GOT3 (cell line): ENCODE results near the gene PEAR1.
A peak's percentile ranks its signal among the peaks of the same experiment; 100 is the strongest.

Source experiments
- DNase-seq: peaks from one replicate; lab custom pipeline; 2025; ENCODE audit warnings: mixed read lengths; lab: John Stamatoyannopoulos, UW

Gene PEAR1

DNA sequence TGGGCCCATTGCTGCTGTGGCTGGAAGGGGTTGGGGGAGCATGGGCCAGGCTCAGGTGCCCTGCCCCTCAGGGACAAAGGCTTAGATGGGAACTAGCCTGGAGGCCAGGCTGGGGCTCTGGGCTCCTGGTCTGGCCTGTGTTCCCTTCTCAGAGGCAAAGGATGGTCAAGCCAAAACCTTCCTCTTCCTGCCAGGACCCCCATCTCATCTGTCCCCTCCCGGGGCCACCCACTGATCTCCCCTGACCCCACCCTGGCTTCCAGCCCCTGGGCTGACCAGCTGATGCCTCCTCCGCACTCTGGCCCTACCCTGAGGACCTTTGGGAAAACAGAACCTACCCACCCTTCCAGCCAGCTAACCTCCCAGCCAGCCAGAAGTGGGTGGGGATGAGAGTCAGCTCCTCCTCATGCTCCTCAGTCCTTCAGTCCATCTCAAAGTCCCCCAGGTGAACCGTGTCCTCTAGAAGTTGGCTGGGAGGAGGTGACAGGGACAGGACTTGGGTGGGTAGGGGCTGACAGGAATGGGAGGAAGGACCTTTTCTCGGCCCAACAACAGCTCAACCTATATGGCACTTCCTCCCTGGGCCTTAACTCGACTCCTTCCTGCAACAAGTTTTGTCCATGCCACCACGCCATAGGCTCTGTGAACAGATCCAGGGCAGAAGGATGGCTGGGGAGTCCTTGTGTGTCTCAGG lies 7.5 kb downstream of the PEAR1 start:
- no peak for DNase-seq

DNA sequence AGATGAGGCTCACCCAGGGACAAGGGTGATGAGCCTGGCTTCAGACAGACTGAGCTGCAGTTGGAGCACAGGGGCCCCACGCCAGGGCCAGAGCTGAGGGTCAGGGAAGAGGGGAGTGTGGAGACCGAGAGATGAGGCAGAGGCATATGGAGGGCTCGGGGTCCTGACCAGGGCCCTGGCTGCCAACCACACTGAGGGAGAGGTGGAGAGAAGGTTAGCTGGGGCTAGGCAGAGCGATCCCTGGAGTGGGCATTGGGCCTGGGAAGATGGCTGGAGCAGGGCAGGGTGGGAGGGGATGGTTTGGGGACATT lies 8.0 kb downstream of the PEAR1 start:
- no peak for DNase-seq

GRCh38 chr1:156901966-156902915 lies 8.7 kb downstream of the PEAR1 start:
- DNase-seq = no peak

DNA sequence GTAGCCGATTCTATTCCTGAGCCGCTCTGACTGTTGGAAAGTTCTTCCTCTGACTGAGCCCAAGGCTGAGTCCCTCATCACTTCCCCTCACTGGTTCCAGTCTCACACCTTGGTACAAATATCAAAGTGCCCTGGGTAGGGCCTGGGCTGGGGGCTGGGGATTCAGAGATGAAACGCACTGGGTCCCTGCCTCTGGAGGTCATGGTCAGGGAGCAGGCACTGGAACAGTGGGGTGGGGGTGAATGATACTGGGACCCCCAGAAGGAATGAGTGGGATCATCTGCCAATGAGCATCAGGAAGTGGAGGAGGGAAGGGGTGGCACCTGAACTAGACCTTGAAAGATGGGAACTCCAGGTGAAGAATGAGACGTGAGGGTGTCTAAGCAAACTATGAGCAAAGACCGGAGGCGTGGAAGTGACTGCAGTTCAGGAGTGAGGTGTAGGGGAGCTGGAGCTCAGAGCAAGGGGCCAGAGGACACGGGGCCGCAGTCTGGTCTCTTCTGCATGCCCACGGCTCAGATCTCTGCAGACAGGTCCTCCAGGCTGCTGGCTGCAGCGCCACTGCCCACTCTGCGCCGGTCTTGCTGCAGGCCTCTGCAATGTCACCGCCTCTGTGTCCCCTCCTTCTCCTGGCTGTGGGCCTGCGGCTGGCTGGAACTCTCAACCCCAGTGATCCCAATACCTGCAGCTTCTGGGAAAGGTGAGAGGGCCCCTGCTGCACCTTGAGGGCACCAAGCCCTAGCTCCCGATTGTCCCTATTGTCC lies 10.0 kb downstream of the PEAR1 start:
- no peak for DNase-seq

DNA sequence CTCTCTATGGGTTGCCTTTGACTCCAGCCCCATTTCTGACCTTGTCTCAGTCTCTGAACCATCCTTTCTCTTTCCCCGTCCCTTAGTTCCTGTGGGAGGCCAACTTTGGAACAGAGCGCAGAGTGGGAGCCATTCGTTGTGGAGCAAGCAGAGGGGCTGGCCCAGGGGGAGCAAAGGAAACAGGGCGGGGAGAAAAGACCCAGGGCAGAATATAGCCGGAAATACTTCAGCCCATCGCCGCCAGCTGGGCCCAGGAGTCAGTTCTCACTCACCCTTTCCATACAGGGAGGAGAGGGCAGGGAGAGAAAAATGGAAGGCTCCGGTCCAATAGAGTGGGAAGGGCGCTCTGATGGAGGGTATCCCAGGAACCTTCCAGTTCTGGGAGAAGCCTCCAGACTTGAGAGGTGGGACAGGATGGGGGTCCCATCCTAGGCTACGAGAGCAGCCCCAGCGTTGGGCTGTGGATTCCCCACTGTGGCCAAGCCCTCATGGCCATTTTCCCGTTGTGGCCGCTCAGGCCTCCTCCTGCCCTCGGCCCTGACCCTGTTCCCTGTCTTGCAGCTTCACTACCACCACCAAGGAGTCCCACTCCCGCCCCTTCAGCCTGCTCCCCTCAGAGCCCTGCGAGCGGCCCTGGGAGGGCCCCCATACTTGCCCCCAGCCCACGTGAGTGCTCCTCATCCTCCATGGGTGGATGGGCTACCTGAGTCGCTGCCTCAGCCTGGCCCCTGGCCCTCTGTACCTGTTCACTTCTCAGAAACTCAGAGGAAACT lies 10.9 kb downstream of the PEAR1 start:
- DNase-seq = no peak

DNA sequence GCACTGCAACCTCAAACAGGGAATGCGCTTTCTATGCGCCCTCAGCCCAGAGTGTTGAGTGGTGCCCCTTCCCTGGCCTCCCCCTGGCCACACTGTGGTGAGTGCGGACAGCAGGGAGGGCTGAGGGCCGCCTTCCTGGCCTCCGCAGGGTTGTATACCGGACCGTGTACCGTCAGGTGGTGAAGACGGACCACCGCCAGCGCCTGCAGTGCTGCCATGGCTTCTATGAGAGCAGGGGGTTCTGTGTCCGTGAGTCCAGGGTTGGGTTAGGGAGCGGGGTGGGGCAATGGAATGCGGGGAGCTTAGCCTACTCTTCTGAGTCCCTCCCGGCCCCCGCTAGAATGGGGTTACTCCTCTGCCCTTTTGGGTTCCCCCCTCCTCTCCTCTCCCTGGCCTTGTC lies 11.7 kb downstream of the PEAR1 start:
- DNase-seq = no peak

DNA sequence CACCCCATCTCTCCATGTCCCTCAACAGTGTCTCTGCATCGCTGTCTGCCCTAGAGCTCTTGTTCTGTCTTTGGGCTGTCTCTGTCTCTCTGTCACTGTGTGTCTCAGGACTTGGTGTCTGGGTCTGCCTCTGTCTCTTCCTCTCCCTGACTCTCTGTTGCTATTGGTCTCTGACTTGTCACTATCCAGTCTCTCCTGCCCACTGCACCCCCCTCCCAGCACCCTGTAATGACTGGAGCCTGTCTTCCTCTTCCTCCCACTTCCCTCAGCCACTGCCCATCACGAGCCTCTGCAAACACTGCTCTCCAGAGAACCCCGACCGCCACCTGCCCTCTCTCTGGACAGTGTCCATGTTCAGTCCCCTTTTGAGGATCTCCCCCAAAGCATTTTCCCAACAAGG lies 12.1 kb downstream of the PEAR1 start:
- DNase-seq = no peak

DNA sequence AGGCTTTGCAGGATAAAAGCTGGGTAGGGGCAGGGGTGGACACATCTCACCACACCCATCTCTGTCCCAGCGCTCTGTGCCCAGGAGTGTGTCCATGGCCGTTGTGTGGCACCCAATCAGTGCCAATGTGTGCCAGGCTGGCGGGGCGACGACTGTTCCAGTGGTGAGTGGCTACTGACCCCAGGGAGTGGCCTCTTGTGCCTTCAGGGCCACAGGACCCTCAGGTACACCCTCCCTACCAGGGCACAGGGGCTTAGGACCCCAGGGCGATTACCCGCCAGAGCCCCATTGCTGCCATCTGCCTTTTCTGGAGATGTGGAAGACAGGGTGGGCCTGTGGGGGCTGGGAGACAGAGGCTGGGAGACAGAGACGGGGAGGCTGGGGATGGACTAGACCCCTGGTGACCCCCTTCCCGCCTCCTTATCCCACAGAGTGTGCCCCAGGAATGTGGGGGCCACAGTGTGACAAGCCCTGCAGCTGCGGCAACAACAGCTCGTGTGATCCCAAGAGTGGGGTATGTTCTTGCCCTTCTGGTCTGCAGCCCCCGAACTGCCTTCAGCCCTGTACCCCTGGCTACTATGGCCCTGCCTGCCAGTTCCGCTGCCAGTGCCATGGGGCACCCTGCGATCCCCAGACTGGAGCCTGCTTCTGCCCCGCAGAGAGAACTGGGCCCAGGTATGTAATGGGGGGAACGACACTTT lies 12.8 kb downstream of the PEAR1 start:
- DNase-seq = no peak

- no peak for DNase-seq
Observed at GRCh38 chr1:156908541-156908940, 15.0 kb downstream of the PEAR1 start.

GRCh38 chr1:156908955-156909354 lies 15.4 kb downstream of the PEAR1 start:
- no peak for DNase-seq

GRCh38 chr1:156909671-156910070 lies 16.2 kb downstream of the PEAR1 start:
- no peak for DNase-seq

- DNase-seq = no peak
Observed at GRCh38 chr1:156910309-156910782, 16.8 kb downstream of the PEAR1 start.

- no peak for DNase-seq
Observed at GRCh38 chr1:156911577-156912298, 18.2 kb downstream of the PEAR1 start.

GRCh38 chr1:156912310-156912709 lies 18.8 kb downstream of the PEAR1 start:
- DNase-seq = no peak

GRCh38 chr1:156912861-156913808 lies 19.6 kb downstream of the PEAR1 start:
- no peak for DNase-seq

DNA sequence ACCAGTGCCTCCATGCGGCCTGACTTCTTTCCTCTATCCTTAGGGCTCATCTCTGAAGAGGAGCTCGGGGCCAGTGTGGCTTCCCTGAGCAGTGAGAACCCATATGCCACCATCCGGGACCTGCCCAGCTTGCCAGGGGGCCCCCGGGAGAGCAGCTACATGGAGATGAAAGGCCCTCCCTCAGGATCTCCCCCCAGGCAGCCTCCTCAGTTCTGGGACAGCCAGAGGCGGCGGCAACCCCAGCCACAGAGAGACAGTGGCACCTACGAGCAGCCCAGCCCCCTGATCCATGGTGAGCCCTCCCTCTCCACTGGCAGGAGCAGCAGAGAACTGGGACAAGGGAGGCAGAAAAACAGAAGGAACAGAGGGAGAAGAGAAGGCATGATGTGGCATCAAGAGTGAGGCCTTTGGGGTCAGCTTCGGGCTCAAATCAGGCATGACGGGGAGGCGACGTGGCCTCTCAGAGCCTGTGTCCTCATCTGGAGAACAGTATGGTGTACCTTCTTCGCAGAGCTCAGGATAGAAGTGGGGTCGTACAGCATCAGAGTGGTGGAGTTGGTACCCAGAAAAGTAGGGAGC lies 20.4 kb downstream of the PEAR1 start:
- no peak for DNase-seq

- no peak for DNase-seq
Observed at GRCh38 chr1:156914440-156914856, 20.9 kb downstream of the PEAR1 start.

DNA sequence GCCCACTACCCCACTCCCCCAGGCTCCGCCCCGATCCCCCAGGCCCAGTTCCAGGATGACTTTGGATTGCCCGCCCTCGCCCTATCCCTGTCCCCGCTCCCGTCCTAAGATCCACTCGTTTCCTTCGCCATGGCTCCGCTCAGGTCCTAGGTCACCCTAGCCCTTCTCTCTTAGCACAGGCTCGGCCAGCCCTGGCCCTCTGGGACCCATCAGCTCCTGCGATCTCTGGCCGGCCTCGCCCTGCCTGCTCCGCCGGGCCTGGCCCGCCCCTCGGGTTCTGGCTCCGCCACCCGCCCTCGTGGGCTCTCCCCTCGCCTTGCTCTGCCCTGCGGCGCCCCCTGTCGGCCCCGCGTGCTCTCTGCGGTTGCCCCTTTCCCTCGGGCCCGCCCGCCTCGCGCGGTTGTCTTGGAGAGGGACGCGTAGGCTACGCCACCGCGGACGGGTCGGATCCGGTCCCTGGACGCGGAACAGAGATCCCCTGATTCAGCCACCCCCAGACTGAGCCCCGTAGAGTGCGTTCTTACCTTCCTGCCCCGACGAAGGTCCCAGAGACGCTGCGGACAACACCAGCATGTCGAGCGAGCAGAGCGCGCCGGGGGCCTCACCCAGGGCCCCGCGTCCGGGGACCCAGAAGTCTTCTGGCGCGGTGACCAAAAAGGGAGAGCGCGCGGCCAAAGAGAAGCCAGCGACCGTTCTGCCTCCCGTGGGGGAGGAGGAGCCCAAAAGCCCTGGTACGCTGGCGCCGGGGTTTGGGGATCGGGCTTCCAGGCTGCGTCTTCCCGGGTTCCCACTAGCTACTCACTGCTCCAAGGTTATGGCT lies 26.9 kb downstream of the PEAR1 start, which contains the start of gene LRRC71:
TSS of gene LRRC71 (plus strand) at position 400 of the 820 bp plus-strand sequence. CDS start at position 572, 172 bp downstream.
- peak; percentile 18 for DNase-seq
